Muscle layer of colon (tissue), 2 donors: ENCODE results near the gene ZNF862.
"Not testable (repeated sequence)": the region's sequence is repeated elsewhere in the genome, so short reads cannot be mapped to it uniquely, and the experiment has no call there.

Experiments used
- H3K27ac ChIP-seq: one replicate; pipeline ENCODE4 v1.7.0; 2013; ENCODE audit warnings: low read depth, mild to moderate bottlenecking, low read length, moderate library complexity
- H3K27me3 ChIP-seq, 2 donors: one replicate each; pipeline ENCODE4 v1.7.0; 2013; ENCODE audit warnings: low read length in 2 of 2, mild to moderate bottlenecking in 2 of 2; ENCODE audit not compliant: insufficient read depth in 2 of 2, control insufficient read depth in 1 of 2
- H3K36me3 ChIP-seq: one replicate; pipeline ENCODE4 v1.7.0; 2013; ENCODE audit warnings: mild to moderate bottlenecking, low read length; ENCODE audit not compliant: insufficient read depth
- H3K4me1 ChIP-seq: one replicate; pipeline ENCODE4 v1.7.0; 2013; ENCODE audit warnings: mild to moderate bottlenecking, low read length; ENCODE audit not compliant: insufficient read depth
- H3K4me3 ChIP-seq, 2 donors: one replicate each; pipeline ENCODE4 v1.7.0; 2013; ENCODE audit warnings: low read length in 2 of 2, low read depth in 1 of 2, mild to moderate bottlenecking in 1 of 2, moderate library complexity in 1 of 2
- H3K9ac ChIP-seq: one replicate; pipeline ENCODE4 v1.7.0; 2013; ENCODE audit warnings: low read length
- H3K9me3 ChIP-seq: one replicate; pipeline ENCODE4 v1.7.0; 2013; ENCODE audit warnings: mild to moderate bottlenecking, low read length
- donor health status: abdominal sarcoma.
- donor health status: Adenocarcinoma of cecum.

The ZNF862 gene

GRCh38 chr7:149887311-149887710 is 49.1 kb downstream of the ZNF862 start:
- Histone ChIP-seq H3K9ac (no peak overlapping the region), H3K27me3 (no peaks in the 10 kb centered on the region), H3K27ac (no peak overlapping the region)

GRCh38 chr7:149890715-149891114 is 52.5 kb downstream of the ZNF862 start:
- not testable (repeated sequence) for H3K27ac ChIP-seq

More at GRCh38 chr7:149887311-149887710, 49.1 kb downstream of the ZNF862 start:
- H3K36me3 ChIP-seq, result no peaks in the 10 kb centered on the region
- no peaks in the 10 kb centered on the region for H3K9me3 ChIP-seq
- H3K4me1 ChIP-seq, result peaks cover 22% of the 10 kb centered on the region
- H3K4me3 ChIP-seq, result no peak overlapping the region

GRCh38 chr7:149894957-149895356 is 56.8 kb downstream of the ZNF862 start:
- not testable (repeated sequence) for H3K27ac ChIP-seq, H3K9ac ChIP-seq, H3K36me3 ChIP-seq, H3K27me3 ChIP-seq, H3K9me3 ChIP-seq, H3K4me3 ChIP-seq, H3K4me1 ChIP-seq

More at GRCh38 chr7:149890715-149891114, 52.5 kb downstream of the ZNF862 start:
- H3K4me1 ChIP-seq, H3K4me3 ChIP-seq, H3K27me3 ChIP-seq, H3K9ac ChIP-seq, H3K36me3 ChIP-seq, H3K9me3 ChIP-seq: not testable (repeated sequence)

DNA sequence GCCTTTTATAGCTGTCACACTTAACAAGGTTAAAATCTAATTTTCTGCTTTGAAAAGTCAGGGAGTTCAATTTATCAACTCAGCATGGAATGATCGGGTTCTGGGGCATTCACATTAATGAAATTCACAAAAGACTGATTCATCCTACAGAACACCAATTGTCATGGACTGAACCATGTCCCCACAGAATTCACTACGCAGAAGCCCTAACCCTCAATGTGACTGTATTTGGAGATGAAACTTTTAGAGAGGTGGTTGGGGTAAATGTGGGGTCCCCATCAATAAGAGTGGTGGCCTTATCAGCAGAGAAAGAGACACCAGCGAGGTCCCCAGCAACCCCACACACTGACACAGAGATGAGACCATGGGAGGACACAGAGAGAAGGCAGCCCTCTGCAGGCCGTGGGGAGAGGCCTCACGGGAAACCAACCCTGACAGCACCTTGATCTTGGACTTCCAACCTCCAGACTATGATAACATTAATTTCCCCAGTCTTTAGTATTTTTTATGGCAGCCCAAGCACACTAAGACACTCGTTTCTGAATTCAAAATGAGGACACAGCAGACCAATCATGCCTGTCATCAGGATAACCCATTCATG is 69.7 kb downstream of the ZNF862 start:
- not testable (repeated sequence) for H3K9ac ChIP-seq, H3K4me3 ChIP-seq, H3K27me3 ChIP-seq, H3K9me3 ChIP-seq, H3K27ac ChIP-seq, H3K4me1 ChIP-seq, H3K36me3 ChIP-seq

- H3K27ac ChIP-seq, H3K4me1 ChIP-seq, H3K4me3 ChIP-seq, H3K36me3 ChIP-seq, H3K9me3 ChIP-seq, H3K27me3 ChIP-seq, H3K9ac ChIP-seq: not testable (repeated sequence)
Observed at GRCh38 chr7:149910219-149910618, 72.0 kb downstream of the ZNF862 start.

DNA sequence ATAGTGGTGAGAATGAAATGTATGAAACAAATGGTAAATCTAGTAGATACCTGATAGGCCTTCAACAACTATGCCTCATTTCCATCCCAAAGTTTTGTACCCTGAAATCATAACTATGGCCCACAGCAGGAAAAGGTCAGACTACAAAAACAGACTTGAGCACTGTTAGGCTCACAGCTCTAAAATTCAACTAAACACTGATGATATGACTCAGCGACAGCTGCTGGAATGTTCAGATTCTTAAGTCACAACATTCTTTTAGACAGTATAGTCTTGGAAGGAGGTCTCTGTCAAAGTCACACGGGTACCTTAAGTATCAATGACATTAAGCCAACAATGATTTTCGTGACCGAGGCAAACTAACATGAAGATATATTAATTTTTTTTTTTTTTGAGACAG is 74.0 kb downstream of the ZNF862 start:
- not testable (repeated sequence) for H3K4me3 ChIP-seq, H3K36me3 ChIP-seq, H3K9ac ChIP-seq, H3K9me3 ChIP-seq, H3K27ac ChIP-seq, H3K4me1 ChIP-seq, H3K27me3 ChIP-seq
